NCI-H524 treated with DMSO at 0.1 percent for 48 hours (cell line): Measurements from ENCODE around the gene ASCC1.

Source experiments
- DNase-seq: peaks from one replicate; lab custom pipeline; 2025; lab: John Stamatoyannopoulos, UW

The ASCC1 gene

DNA sequence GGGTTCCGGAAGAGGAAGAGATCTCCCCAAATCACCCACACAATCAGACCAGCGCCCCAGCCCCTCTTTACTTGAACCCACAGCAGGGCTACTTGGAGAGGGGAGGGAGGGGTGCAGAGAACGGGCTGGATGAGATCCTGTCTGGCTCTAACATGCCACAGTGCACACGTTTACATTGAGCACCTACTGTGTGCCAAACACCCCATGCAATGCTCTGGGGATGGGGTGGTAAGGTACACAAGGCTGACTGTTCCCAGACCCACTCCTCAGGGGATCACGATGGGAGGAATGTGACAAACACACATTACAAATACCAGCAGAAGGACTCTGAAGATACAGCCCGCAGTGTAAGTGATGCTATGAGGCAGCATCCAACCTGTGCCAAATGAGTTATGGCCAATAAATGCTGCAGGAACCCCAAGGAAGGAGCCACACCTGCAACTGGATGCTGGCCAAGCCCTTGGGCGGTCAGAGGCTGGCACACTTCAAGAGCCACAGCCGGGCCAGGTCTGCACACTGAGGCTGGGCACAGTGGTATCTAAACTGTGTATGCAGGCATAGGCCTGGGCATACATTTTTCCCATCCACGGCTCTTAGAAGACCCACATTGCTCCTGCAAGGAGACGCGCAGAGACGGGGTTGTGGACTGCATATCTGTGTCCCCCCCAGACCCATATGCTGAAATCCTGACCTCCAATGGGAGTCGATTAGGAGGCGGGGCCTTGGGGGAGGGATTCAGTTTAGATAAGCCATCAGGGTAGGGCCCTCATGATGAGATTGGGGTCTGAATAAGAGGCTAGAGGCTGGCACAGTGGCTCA is 134.1 kb downstream of the ASCC1 start:
- DNase-seq = no peak

DNA sequence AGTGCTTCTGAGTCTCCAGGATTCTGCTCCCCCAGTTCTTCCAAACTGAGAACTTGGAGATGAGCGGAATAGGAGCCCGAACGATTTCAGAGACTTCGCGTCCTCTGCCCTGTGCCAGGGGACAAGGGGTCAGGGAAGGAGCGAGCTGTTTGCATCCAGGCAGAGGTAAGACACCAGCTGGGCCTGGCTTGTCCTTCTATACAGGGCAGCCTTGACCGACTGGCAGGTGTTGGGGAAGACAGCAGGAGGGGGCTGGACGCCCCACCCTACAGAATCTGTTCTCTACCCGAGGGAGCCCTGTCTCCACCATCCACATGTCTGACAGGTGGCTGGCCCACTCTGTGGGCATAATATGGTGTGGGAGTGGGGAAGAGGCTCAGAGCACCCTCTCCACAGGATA is 134.9 kb downstream of the ASCC1 start:
- no peak for DNase-seq

DNA sequence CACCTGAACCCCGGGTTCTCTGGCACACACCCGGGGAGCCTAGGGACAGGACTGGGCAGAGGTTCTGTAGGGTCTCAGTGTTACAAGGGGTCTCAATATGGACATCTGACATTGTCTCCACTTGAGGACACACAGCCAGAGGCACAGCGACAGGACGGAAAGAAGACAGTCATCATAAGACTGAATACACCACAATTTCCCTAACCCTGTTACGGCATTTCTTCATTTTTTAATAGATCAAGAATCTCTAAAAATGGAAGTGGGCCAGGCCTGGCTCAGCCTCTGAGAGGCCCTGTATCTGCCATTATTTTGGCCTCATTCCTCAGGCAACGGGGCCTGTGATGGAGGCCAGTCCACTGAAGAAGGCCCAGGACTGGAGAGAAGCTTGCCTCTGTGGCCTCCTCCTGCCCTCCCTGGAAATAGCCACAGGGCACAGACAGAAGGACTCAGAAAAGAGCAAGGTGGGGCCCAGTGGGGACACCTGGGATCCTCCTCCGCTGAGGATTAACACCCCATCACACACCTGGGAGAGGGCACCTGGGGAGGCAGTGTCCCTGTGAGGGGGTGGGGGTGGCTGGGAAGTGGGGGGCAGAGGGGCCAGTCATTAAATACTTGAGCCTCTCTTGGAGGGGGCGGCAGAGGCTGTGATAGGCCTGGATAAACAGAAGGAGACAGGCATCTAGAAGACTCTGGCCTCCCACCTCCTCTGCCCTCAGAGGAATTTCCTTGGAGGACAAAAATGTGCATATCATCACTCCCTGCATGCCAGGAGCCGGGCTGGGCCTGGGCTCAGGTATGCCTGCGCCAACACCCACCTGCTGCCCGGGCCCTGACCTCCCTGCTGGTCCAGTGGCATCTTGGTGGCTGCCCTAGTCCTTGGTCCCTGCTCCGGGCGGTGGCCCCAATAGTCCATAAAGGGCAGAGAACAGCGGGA is 135.8 kb downstream of the ASCC1 start:
- DNase-seq = no peak

DNA sequence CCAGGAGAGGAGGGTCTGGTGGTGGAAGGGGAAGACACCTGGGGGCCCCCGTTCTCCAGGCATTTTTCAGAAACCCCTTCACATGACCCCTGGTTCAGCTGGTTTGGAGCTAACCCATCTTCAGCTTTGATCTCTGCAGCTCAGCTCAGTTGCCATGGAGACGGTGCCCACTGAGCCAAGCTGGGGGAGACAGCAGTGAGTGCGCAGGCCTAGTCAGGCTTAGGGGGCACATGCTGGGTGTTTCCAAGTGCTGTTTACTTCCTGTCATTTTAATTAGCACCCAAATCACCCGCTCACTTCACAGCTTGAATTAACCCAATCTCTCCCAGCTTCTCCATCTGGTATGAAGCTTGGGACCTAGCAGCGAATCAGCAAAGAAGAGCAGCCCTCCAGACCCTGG is 136.7 kb downstream of the ASCC1 start:
- DNase-seq = peak; percentile 37

DNA sequence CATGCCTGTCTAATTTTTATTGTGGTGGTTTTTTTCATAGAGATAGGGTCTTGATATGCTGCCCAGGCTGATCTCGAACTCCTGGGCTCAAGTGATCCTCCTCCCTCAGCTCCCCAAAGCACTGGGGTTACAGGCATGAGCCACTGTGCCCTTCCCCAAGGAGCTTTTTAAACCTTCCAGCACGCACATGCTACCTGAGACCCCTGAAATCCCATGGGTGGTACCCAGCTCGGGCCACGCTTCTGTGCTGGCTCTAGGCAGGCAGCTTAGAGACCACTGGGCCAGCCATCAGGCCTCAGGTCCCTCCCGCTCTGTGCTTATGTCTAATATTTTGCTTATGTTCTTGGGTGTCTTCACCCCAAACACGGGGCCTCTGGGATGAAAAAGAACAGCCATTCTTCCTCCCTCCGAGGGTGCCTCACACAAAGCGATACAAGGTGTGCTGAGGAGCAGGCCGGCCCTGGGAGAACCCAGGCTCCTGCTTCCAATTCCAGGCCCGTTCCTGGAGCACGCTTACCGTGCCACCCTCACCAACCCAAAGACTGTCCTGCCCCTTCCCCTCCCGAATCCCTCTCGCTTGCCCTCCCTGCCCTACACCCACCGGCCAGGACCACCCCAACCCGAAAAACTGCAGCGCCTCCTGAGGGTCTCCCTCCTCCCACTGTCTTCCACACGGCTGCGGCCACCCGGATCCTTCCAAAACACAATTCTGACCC is 138.6 kb downstream of the ASCC1 start:
- no peak for DNase-seq

DNA sequence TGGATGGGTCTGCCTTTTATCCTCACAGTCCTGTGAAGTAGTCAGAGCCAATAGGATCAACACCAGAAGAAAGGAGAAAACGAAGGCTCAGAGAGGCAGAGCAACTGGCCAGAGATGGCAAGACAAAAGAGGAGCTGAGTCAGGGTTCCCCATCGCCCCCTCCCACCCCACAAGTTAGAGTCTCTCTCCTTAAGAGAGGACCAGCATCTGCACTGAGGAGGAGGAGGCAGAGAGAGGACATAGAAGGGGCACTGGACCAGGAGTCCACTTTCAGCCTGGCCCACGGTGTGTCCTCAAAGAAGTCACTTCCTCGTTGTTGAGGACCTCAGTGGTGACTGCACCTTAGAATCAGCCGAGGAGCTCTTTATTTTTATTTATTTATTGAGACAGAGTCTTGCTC is 139.3 kb downstream of the ASCC1 start:
- no peak for DNase-seq

DNA sequence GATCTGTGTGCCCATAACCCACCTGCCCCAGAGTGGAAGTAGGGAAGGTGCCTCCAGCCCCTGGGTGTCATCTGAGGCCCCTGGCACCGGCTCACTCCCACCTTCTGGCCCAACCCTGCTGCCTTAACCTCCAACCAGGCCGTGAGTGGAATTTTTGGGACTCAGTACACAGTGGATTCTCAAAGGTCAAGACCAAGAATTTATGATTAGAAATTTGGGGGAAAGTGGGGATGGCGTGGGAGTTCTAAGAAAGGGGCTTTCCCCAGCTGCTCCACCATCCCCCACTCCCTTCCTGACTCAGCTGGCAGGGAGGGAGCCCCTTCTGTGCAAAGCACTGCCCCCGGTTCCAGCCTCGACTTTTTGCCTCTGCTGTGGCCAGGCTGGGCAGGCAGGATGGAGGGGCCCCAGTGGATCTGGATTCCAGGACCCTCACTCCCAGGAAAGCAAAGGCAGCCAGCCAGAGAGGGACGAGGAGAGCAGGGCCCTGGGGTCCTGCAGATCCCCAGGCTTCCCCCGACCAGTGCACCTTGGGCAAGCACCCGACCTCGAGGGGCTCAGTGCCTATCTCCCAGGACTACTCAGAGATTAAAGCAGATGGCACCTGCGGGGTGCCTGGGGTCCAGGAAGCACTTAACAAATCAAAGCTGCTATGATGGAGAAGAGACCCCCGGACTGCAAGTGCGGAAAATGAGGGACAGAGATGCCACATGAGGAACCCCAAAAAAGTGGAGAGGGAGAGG is 140.5 kb downstream of the ASCC1 start:
- DNase-seq = no peak

DNA sequence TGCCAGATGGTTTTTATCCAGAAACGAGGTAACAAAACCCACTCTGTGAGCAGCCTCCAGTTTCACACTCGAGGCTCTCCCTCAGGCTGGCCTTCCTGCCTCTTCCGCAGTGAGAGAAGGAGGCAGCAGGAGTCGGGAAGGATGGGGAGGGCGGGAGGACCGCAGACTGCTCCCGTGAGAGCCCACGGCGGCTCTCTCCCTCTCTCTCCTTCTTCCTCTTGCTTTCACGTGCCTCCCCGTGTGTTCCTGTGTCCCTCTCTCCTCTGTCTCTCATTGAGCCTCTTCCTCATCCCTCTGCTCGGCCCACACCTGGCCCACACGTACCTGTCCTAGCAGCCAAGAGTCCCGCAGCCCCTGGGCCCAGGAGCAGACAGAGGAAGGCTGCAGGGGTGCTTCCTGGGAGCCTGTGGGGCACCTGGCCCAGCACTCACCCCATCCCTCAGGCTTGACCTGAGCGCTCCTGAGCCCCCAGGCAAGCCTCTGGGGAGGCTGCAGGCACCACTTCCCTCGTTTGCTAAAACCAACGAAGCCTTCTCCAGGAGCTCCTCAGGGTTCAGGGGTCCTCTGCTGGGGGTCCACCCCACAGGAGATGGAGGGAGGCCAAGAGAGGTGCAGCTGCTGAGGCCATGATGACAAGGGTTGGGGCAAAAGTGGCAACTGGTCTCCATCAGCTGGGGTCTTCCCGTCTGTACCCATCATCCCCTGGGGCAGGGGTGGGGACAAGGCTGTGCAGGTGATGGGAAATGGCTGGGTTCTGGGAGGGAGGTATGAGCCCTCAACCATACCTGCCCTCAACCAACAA is 141.3 kb downstream of the ASCC1 start:
- no peak for DNase-seq

DNA sequence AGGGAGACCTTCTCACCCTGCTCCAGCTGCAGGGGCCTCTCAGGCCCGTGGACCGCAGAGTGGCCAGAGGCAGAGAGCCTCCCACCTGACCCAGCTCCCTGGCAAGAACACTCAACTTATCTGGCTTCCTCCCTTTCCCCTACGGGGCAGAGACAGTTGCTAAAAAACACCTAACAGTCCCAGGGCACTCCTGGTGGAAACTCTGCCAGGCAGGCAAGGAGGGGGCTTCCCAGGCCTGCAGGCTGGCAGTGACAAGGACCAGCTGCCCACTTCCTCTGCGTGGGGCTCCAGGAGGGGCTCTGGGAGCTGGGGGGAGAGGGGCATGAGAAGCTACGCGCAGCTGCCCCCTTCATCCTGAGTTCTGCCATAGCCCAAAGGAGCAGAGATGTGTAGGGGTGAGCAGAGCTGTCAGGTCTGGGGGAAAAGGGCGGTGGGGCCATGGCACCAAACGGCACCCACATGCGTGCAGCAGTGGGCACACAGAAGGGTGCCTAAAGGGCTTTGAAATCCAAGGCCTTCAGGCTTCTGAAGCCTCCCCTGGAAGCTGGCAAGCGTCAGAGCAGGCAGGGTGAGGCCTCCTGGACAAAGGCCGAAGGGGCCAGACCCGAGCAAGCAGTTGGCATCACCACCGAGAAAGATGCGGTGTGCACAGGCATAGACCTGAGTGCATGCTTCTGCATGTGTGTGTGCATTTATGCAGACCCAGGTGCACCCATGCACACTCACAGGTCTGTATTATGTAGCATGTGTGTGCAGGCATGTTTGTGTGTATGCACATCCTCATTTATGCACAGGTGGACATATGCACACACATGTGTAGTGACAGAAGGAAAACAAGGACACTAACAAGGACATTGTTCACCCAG is 142.1 kb downstream of the ASCC1 start:
- DNase-seq = no peak

DNA sequence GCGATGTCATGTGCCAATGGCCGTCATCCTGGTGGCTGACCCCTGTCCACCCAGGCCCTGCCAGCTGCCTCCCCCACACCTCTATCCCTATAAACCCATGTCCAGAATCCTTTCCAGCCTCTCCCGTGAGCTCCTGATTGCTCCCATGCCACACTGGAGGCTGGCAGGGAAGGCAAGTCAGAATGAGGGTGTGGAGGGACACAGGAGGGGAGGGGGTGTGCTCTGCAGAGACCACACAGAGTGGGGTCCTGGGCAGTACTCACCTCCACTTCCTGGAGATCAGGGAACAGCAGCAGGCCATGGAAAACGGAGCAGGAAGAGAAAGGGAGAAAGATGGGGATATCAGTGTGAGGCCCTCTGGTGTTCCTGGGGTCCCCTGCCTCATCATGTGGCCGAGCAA is 143.4 kb downstream of the ASCC1 start:
- no peak for DNase-seq

DNA sequence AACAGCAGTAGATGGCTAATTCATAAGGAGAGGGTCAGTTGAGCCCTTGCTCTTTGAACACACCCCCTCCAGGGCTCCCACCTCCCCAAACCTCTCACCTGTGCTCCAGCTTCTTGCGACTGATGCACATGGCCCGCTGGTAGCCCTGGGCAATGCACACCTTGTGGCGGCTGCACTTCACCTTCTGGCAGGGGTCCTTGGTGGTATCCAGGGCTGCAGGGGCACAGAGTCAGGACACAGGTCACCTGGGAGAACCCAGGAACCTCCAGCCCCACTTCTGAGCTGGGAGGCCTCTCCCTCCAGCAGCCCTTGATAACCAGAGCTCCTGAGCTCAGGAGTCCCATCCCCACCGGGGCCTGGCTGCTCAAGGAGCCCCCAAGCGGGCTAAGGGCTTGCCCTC is 144.0 kb downstream of the ASCC1 start:
- no peak for DNase-seq

DNA sequence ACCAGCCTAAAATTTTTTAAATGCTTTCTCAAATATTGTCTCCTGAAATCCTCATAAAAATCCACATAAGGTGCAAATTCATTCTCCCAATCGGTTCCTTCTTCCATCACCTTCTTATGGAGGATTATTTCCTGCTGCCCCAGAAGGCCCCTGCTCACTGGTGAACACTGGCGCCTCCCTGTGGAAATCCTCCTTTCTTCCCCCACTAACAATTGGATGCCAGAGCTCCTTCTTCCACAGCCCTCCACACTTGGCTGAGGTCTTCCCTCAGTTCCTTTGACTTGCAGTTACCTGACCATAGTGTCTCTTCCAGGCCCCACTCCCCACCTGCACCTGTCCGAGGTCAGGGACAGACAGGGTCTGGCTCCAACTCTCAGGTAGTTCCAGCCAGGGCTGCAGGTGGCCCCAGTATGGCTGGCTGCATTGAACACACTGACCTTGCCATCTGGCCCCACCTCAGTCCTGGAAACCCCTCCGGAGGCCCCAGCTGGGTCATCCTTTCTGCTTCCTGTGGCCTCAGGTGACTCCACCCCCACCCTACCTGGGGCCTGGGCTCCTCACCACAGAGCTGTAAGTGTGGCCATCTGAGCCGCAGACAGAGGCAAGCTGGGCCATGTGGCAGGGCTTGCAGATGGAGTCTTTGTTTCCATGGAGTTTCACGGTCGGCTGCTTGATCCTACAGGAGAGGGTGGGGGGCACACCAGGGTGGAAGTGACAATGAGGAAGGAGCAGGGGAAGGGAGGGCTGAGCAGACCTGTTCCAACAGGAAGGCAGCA is 146.1 kb downstream of the ASCC1 start:
- peak; percentile 13 for DNase-seq

DNA sequence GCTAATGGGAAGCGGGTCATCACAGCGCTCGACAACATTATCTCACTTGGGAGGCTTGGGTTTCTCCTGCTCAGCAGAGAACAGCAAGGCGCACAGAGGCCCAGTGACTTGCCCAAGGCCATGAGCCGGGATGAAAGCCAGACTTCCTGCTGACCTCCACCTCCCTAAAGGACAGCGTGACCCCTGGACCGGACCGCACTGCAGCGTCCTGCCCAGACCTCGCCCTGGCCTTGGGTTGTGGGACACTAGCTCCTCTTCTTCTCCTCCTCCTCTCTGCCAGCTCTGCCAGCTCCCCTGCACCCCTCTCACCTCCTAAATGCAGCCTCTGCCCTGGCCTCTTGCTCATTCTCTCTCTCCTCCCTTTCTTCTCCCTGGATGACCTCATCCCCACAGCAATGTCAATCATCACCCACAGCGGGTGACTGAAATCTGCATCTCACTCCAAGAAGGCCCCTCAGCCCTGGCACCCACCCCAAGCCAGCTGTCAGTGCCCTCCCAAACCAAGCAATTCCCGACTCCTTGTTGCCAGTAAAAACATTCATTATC is 147.1 kb downstream of the ASCC1 start:
- DNase-seq = no peak

DNA sequence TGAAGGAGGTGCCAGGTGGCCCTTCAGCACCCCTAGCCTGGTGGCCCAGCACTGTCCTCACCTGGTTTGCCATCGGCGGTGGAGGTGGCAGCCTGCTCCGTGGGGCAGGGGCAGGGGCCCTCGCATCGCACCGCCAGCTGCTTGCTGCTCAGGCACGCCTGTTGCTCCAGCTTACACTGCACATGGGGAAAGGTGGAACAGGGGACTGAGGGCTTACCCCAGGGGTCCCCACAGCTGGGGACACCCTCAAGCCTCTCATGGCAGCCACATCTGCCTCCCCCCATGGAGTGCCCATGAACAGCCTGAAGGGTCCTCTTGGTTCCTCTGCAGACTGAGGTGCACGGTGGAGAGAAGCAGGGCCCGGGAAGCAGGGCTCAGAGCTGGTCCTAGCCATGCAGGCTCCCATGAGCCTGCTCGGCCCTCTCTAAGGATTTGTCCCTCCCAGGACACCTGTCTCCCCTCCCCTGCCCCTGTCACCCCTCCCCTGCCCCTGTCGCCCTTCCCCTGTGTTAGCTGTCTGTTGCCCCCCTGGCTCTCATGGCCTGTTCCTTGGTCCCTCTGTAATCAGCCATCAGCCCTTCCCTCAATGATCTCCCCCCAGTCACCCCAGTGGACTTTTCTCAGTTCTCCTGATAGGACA is 147.8 kb downstream of the ASCC1 start:
- DNase-seq = no peak

DNA sequence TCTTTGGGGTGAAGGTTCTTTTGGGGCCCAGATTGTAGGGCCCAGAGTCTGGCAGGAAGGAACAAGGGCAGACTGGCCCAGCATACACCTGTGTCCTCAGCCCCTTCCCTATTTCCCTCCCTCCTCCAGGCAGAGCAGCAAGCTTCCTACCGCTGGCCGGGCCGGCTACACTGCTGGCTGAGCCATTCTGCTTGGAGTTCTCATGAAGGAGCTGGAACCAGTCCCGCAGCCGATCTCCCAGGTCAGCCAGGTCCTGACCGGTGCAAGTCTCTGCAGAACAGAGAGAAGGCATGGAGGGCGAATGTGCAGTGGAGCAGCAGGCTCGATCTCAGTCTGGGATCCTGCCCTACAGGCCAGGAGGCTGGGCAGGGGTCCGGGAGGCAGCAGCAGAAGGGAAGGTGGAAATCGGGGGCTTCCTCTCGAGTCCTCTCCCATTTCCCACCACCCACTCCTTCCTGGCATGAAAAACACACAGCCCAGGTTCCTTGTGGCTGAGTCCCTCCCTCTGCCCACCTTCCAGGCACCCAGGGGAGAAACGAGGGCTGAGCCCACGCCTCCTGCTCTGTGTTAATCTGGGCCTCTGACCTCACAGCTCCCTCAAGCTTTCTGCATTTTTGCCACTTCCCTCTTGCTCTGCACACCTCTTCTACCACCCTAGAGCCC is 148.5 kb downstream of the ASCC1 start:
- no peak for DNase-seq

DNA sequence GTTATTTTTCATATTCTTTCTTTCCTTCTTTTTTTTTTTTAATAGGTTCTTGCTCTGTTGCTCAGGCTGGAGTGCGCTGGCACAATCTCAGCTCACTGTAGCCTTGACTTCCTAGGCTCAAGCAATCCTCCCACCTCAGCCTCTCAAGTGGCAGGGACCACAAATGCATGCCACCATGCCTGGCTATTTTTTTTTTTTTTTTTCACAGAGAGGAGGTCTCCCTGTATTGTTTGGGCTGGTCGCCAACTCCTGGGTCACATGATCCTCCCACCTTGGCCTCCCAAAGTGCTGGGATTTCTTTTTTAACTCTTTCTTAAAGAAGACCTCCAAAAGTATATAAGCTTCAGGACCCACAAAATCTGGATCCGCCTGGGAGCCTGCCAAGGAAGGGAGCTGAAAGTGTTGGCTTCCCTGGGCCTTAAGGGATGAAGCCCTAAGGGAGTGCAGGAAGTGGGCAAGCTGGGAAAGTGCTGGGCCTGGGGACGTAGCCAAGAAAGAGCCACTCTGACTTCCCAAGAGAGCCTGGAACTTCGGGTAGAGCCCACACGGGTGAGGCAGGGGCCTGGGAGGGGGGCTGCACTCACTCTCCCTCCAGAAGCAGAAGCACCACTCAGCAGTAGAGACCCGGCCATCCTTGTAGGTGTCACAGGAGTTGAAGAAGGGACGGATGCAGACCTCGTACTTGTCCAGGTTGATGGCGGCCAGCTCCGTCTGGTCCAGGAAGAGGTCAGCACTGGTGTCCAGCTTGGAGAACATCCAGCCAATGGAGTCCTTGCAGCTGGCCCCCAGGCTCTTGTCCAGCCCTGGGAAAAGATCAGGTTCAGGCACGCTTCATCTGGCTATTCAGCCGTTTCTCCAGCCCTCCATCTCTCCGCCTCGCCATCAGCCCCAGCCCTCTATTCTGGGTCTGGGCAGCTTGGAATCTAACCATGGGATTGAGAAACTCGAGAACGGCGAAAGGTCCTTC is 149.5 kb downstream of the ASCC1 start:
- DNase-seq = no peak
